HepG2 (cell line): ENCODE results near the gene OR2AT4. TPM values are rescaled to one million over a fixed set of nuclear protein-coding genes. Genes with fewer than 3 reads are reported as not detected.

Experiments
- ATAC-seq: fragments of 200-7000 bp; cut with Tn5 transposase; 3 replicates; pipeline ENCODE4 v1.9.1; 2020; ENCODE audit warnings: mild to moderate bottlenecking, moderate library complexity
- BruUV-seq: library from RNA; stranded (reverse); fragments of 400-500 nt; replicated peaks from 2 replicates; lab custom pipeline; 2021; lab: Mats Ljungman, UMichigan
- CTCF ChIA-PET: fragments of 300-600 bp; formaldehyde crosslinking; extraction: SDS; loops from one replicate; lab custom pipeline; 2021; ENCODE audit warnings: low total read pairs, inconsistent platforms, low intra/inter-chr PET ratio; lab: Yijun Ruan, JAX
- POLR2A ChIA-PET: fragments of 350-600 bp; sonication (Branson Sonifier 250); formaldehyde crosslinking; loops from one replicate; lab custom pipeline; 2020; ENCODE audit warnings: antibody characterized with exemption, inconsistent platforms; lab: Yijun Ruan, JAX
- DNase-seq: peaks from one replicate; pipeline ENCODE4 v3.0.0-alpha.2; 2015; ENCODE audit warnings: low spot score
- FAIRE-seq: peaks from 3 replicates; lab custom pipeline; 2011; peaks lifted over from hg19 to GRCh38; lab: Jason Lieb, UNC
- H2AFZ ChIP-seq: one replicate; pipeline ENCODE4 v1.6.1; 2011; ENCODE audit warnings: low read length, inconsistent platforms
- H3K27ac ChIP-seq: fragments of 300-600 bp; 3 replicates; pipeline ENCODE4 v1.8.0; 2011; ENCODE audit warnings: mixed run types, mild to moderate bottlenecking, mixed read lengths, low read length, inconsistent platforms; ENCODE audit not compliant: insufficient read depth; ENCODE audit errors: extremely low read length
- H3K27me3 ChIP-seq, 2 experiments: fragments of 200-600 bp in 1 of 2; 2 replicates in 1 of 2; 3 replicates in 1 of 2; pipeline versions ENCODE4 v1.6.0 to v1.8.0; 2011; ENCODE audit warnings: low read length in 2 of 2, mild to moderate bottlenecking in 2 of 2, moderate library complexity in 2 of 2, inconsistent platforms in 1 of 2; ENCODE audit not compliant: insufficient read depth in 2 of 2, control insufficient read depth in 1 of 2
- H3K36me3 ChIP-seq, 2 experiments: fragments of 200-600 bp in 1 of 2; replicated peaks in 1 of 2; 2 replicates in 1 of 2; 3 replicates in 1 of 2; pipeline versions ENCODE4 v1.5.1 to v1.8.0; 2011; ENCODE audit warnings: low read length in 2 of 2, inconsistent platforms in 1 of 2; ENCODE audit not compliant: insufficient read depth in 2 of 2, control insufficient read depth in 1 of 2
- H3K4me1 ChIP-seq: 2 replicates; pipeline ENCODE4 v1.5.1; 2012; ENCODE audit warnings: low read length, inconsistent platforms; ENCODE audit not compliant: insufficient read depth
- H3K4me2 ChIP-seq: 2 replicates; pipeline ENCODE4 v1.6.0; 2011; ENCODE audit warnings: low read depth, low read length, inconsistent platforms
- H3K4me3 ChIP-seq, 3 experiments: fragments of 200-600 bp in 1 of 3; sonication (generic), shearing (Covaris generic) in 1 of 3; replicated peaks in 1 of 3; 2 replicates each; pipeline ENCODE4 v1.5.1; 2011 to 2016; ENCODE audit warnings: low read length in 3 of 3, inconsistent platforms in 2 of 3, low read depth in 2 of 3, mild to moderate bottlenecking in 2 of 3, control low read depth in 1 of 3, mixed read lengths in 1 of 3; ENCODE audit not compliant: insufficient read depth in 1 of 3
- H3K79me2 ChIP-seq: one replicate; pipeline ENCODE4 v1.6.1; 2011; ENCODE audit warnings: low read length, inconsistent platforms; ENCODE audit not compliant: insufficient read depth
- H3K9ac ChIP-seq: 2 replicates; pipeline ENCODE4 v1.6.0; 2011; ENCODE audit warnings: mild to moderate bottlenecking, low read depth, low read length, inconsistent platforms; ENCODE audit not compliant: insufficient read depth
- H3K9me3 ChIP-seq: 2 replicates; pipeline ENCODE4 v1.5.1; 2012; ENCODE audit warnings: mild to moderate bottlenecking, low read length
- H4K20me1 ChIP-seq: 2 replicates; pipeline ENCODE4 v1.6.0; 2011; ENCODE audit warnings: inconsistent platforms, mild to moderate bottlenecking, low read length, moderate library complexity; ENCODE audit not compliant: insufficient read depth
- AGO1 ChIP-seq: fragments of 200-400 bp; formaldehyde crosslinking; IDR thresholded peaks from 2 replicates; pipeline ENCODE4 v1.6.1; 2017; ENCODE audit warnings: mild to moderate bottlenecking, low read depth, low read length, moderate library complexity; ENCODE audit not compliant: poor library complexity, severe bottlenecking
- CEBPZ ChIP-seq: IDR thresholded peaks from 2 replicates; pipeline ENCODE4 v1.6.1; 2012; ENCODE audit warnings: low read length, improper control_type of control experiment
- FOXP4 ChIP-seq: sonication (generic); formaldehyde crosslinking; IDR thresholded peaks from 2 replicates; pipeline ENCODE4 v1.4.0; 2020; ENCODE audit warnings: missing genetic modification reagents
- MAX ChIP-seq: IDR thresholded peaks from 2 replicates; pipeline ENCODE4 v1.6.1; 2012; ENCODE audit warnings: inconsistent platforms
- NRL ChIP-seq: sonication (generic); formaldehyde crosslinking; IDR thresholded peaks from 2 replicates; pipeline ENCODE4 v1.5.0; 2020; ENCODE audit warnings: missing genetic modification reagents, mild to moderate bottlenecking, moderate library complexity, borderline replicate concordance
- POLR2A ChIP-seq, 2 experiments: IDR thresholded peaks; 2 replicates each; pipeline ENCODE4 v1.6.1; 2011; ENCODE audit warnings: low read depth in 2 of 2, low read length in 2 of 2, mild to moderate bottlenecking in 1 of 2, moderate library complexity in 1 of 2; ENCODE audit not compliant: insufficient read depth in 1 of 2
- REL ChIP-seq: sonication (generic); formaldehyde crosslinking; conservative IDR thresholded peaks from 2 replicates; pipeline ENCODE4 v1.8.0; 2022; ENCODE audit warnings: mild to moderate bottlenecking, missing genetic modification reagents, moderate library complexity
- TOE1 ChIP-seq: sonication (generic); formaldehyde crosslinking; IDR thresholded peaks from 2 replicates; pipeline ENCODE4 v1.4.0; 2020; ENCODE audit warnings: mild to moderate bottlenecking, missing genetic modification reagents
- ZC3H4 ChIP-seq: sonication (generic); formaldehyde crosslinking; IDR thresholded peaks from 2 replicates; pipeline ENCODE4 v1.4.0; 2020; ENCODE audit warnings: missing genetic modification reagents, borderline replicate concordance
- ZFP91 ChIP-seq: sonication (generic); formaldehyde crosslinking; IDR thresholded peaks from 2 replicates; pipeline ENCODE4 v1.9.0; 2022; ENCODE audit warnings: missing genetic modification reagents, mild to moderate bottlenecking, borderline replicate concordance
- ZNF772 ChIP-seq: sonication (generic); formaldehyde crosslinking; IDR thresholded peaks from 2 replicates; pipeline ENCODE4 v1.5.0; 2020; ENCODE audit warnings: mild to moderate bottlenecking, missing genetic modification reagents
- ZNF776 ChIP-seq: sonication (generic); formaldehyde crosslinking; IDR thresholded peaks from 2 replicates; pipeline ENCODE4 v1.4.0; 2020; ENCODE audit warnings: mild to moderate bottlenecking, missing genetic modification reagents
- WGBS: methylation state at CpG from one replicate; pipeline ENCODE4 v1.1.6; 2017; ENCODE audit warnings: low lambda C conversion rate; 5-methylcytosine and 5-hydroxymethylcytosine counted together
- in situ Hi-C: cut with HindIII; loops from 2 replicates; pipeline ENCODE4 v1.10.0; 2017; ENCODE audit warnings: low pct_unique_long_range_greater_than_20kb; ENCODE audit not compliant: extremely low pct_ligation_motif_present
- intact Hi-C: fragments of 100-400 bp; cut with micrococcal nuclease; formaldehyde crosslinking; loops from one replicate; pipeline ENCODE4 v1.10.0; 2022; ENCODE audit not compliant: unreplicated experiment
- polyA plus RNA-seq, 8 experiments: library from polyadenylated mRNA; depleted of rRNA in 3 of 8; stranded (reverse) in 7 of 8; unstranded in 1 of 8; fragments of >200 nt; fragmentation: Illumina TruSeq in 4 of 8; extraction: Trizol in 4 of 8; gene quantifications; 2 replicates each; pipeline versions ENCODE4 v1.2.1 to v1.2.3, GENCODE V29; 2011 to 2016; ENCODE audit warnings: low read depth in 4 of 8, missing spikeins in 1 of 8, mixed read lengths in 1 of 8; ENCODE audit not compliant: insufficient read depth in 1 of 8
- total RNA-seq, 5 experiments: library from RNA; depleted of rRNA; stranded (reverse); fragments of >200 nt; fragmentation: Illumina TruSeq; extraction: Trizol; gene quantifications; 2 replicates each; pipeline ENCODE4 v1.2.3, GENCODE V29; 2016; ENCODE audit warnings: low read depth in 1 of 5

Gene OR2AT4
- total and polyA plus RNA-seq, 2 of the 13 experiments (the other 11 are each of a cell fraction or from before 2014, with no cell fraction given), result not detected

- no peak for TF ChIP-seq ZFP91
- TF ChIP-seq ZC3H4 (CRISPR knock-in tag), result no peak
- TF ChIP-seq MAX, result peak; percentile 66; the same call in 1 of the 2 replicates
- TF ChIP-seq POLR2A (IDR thresholded peaks at IDR 0.05; ENCODE audit: insufficient read depth in 1 of 2, low read depth in 2 of 2, low read length in 2 of 2), result no peak
- no peak for TF ChIP-seq ZNF772 (CRISPR knock-in tag)
- no peak for TF ChIP-seq REL (CRISPR knock-in tag)
- TF ChIP-seq, all 625 proteins: peak for 43
These were observed 46.2 kb upstream of the OR2AT4 start (continued) for GRCh38 chr11:75142714-75143419.

GRCh38 chr11:75141166-75141565 is 44.5 kb upstream of the OR2AT4 start:
- 21% methylated on average over 6 of the region's 6 CpGs for WGBS
- no TSS peak for BruUV-seq
- TF ChIP-seq TOE1 (CRISPR knock-in tag), result no peak
- no peak for TF ChIP-seq ZNF776 (CRISPR knock-in tag)
- TF ChIP-seq FOXP4 (CRISPR knock-in tag), result no peak
- TF ChIP-seq AGO1, result no peak
- no peak for TF ChIP-seq NRL (CRISPR knock-in tag)
- TF ChIP-seq CEBPZ, result no peak

More at GRCh38 chr11:75141166-75141565, 44.5 kb upstream of the OR2AT4 start:
- Histone ChIP-seq H3K79me2 (no peaks in the 10 kb centered on the region), H3K27me3 (peaks cover 2 to 8% of the 10 kb centered on the region in 2 experiments; a peak in 4 of 5 replicates), H3K4me1 (peaks cover 38% of the 10 kb centered on the region), H3K27ac (no peak overlapping the region), H4K20me1 (no peaks in the 10 kb centered on the region), H3K36me3 (no peaks in the 10 kb centered on the region), H3K4me3 (no peak overlapping the region), H3K9me3 (no peaks in the 10 kb centered on the region), H3K4me2 (no peak overlapping the region), H3K9ac (no peak overlapping the region), H2AFZ (no peak overlapping the region)
- DNase-seq, result no peak
- no peak for ATAC-seq
- ChIA-PET POLR2A (interaction anchor here (1.1 to 8.6 kb wide), 4 partner anchors 14 to 64 kb away, joined by 3 to 163 read pairs (median 9); no protein-coding TSS in a partner anchor), CTCF (interaction anchor here (1.2 to 7.6 kb wide), 5 partner anchors 63 to 108 kb away, joined by 4 to 173 read pairs (median 43); partner anchors contain the start of gene TPBGL)
- intact Hi-C loops, result loop anchor here (2.0 to 5.0 kb wide), 2 partner anchors 100 to 109 kb away; partner anchors contain the start of gene TPBGL
- no peak for FAIRE-seq
- in situ Hi-C loops, result loop anchor here (5.0 kb wide), 1 partner anchor 106 kb away; no protein-coding TSS in a partner anchor
